A549 (cell line): ENCODE measurements around the gene HCFC1R1.

Source experiments
- CBX8 ChIP-seq: fragments of 200-600 bp; sonication (generic); IDR thresholded peaks from 2 replicates; pipeline ENCODE4 v1.6.1; 2016
- CEBPB ChIP-seq, 2 experiments: fragments of >200 bp in 1 of 2; sonication (Bioruptor Twin) in 1 of 2; formaldehyde crosslinking in 1 of 2; IDR thresholded peaks; 2 replicates each; pipeline ENCODE4 v1.6.1; 2012 to 2016
- CTCF ChIP-seq: fragments of >200 bp; sonication (Bioruptor Twin); formaldehyde crosslinking; IDR thresholded peaks from 3 replicates; pipeline ENCODE4 v1.5.1; 2016
- ESRRA ChIP-seq: fragments of 150-350 bp; IDR thresholded peaks from 2 replicates; pipeline ENCODE4 v1.6.1; 2014; ENCODE audit warnings: mild to moderate bottlenecking, low read length, borderline replicate concordance
- GATA3 ChIP-seq: IDR thresholded peaks from 2 replicates; pipeline ENCODE4 v1.6.1; 2012; ENCODE audit warnings: borderline replicate concordance
- HOXA7 ChIP-seq: fragments of 250-450 bp; sonication (Bioruptor Pico); IDR thresholded peaks from 2 replicates; pipeline ENCODE4 v1.5.0; 2020; ENCODE audit warnings: mild to moderate bottlenecking, moderate library complexity
- NR3C1 ChIP-seq: fragments of >200 bp; sonication (Bioruptor Twin); formaldehyde crosslinking; IDR thresholded peaks from 3 replicates; pipeline ENCODE4 v1.6.1; 2017
- PHF8 ChIP-seq: fragments of 200-600 bp; sonication (generic); IDR thresholded peaks from 2 replicates; pipeline ENCODE4 v1.6.1; 2016; ENCODE audit warnings: low read depth, mild to moderate bottlenecking, antibody characterized with exemption, moderate library complexity, borderline replicate concordance
- POLR2A ChIP-seq: IDR thresholded peaks from 2 replicates; pipeline ENCODE4 v1.6.1; 2012; ENCODE audit warnings: mild to moderate bottlenecking, low read length
- RFX5 ChIP-seq: fragments of 450-650 bp; IDR thresholded peaks from 2 replicates; pipeline ENCODE4 v1.7.1; 2014; ENCODE audit warnings: antibody characterized with exemption, mild to moderate bottlenecking, moderate library complexity
- SMC3 ChIP-seq: fragments of >200 bp; sonication (Bioruptor Twin); formaldehyde crosslinking; IDR thresholded peaks from 3 replicates; pipeline ENCODE4 v1.6.1; 2018; ENCODE audit warnings: inconsistent platforms
- ZFP36 ChIP-seq: fragments of 450-650 bp; IDR thresholded peaks from 2 replicates; pipeline ENCODE4 v1.6.1; 2014; ENCODE audit warnings: borderline replicate concordance; ENCODE audit not compliant: partially characterized antibody
- TF ChIP-seq, protein P1 (sequence below): IDR thresholded peaks from 2 replicates; pipeline ENCODE4 v1.6.1; 2012

- no peak for TF ChIP-seq POLR2A
- no peak for TF ChIP-seq CTCF
- no peak for TF ChIP-seq PHF8
- no peak for TF ChIP-seq RFX5
- TF ChIP-seq GATA3, result no peak
- TF ChIP-seq HOXA7 (CRISPR knock-in tag), result no peak
- no peak for TF ChIP-seq ESRRA
- TF ChIP-seq CBX8, result no peak
- no peak for TF ChIP-seq CEBPB (IDR thresholded peaks at IDR 0.05)
- TF ChIP-seq, protein P1, sequence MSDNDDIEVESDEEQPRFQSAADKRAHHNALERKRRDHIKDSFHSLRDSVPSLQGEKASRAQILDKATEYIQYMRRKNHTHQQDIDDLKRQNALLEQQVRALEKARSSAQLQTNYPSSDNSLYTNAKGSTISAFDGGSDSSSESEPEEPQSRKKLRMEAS, result no peak
- no peak for TF ChIP-seq SMC3
- no peak for TF ChIP-seq NR3C1
- TF ChIP-seq ZFP36, result no peak
Measured at GRCh38 chr16:2985462-2985861, 38.3 kb downstream of the HCFC1R1 start.
